OCI-LY3 (cell line): ENCODE results near the gene PDZRN3.

Experiments used
- CTCF ChIP-seq: fragments of 200-600, 300-600 bp; sonication (generic); IDR thresholded peaks from 2 replicates; pipeline ENCODE4 v1.5.1; 2014; ENCODE audit warnings: antibody characterized with exemption, low read length, low read depth
- EZH2phosphoT487 ChIP-seq: fragments of 200-600 bp; shearing (Covaris generic); IDR thresholded peaks from 2 replicates; pipeline ENCODE4 v1.6.1; 2018; ENCODE audit warnings: antibody characterized with exemption, mixed run types, low read depth

GRCh38 chr3:73633916-73634344, 9.2 kb upstream of the PDZRN3 start:
- TF ChIP-seq CTCF (no peak), EZH2phosphoT487 (no peak)
